ENCODE results near the gene EMX1.

DNA sequence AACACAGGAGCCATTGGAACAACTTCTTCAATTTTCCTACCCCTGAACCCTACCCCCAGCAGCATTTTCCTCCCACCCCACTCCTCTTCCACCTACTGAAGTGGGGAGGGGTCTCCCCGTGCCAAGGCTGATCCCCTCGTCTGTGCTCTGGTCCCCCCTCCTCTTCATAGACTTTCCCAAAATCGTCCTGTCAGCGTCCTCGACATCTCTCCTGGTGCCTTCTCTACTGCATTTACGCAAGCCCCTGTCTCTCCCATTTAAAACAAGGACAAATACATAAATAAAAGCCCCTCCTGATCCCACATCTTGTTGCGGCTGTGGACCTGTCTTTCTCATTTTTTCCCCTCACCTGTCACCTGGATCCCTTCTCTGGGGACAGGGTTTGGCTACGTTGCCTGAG, 42.2 kb downstream of the EMX1 start:
- TF ChIP-seq, protein P1, sequence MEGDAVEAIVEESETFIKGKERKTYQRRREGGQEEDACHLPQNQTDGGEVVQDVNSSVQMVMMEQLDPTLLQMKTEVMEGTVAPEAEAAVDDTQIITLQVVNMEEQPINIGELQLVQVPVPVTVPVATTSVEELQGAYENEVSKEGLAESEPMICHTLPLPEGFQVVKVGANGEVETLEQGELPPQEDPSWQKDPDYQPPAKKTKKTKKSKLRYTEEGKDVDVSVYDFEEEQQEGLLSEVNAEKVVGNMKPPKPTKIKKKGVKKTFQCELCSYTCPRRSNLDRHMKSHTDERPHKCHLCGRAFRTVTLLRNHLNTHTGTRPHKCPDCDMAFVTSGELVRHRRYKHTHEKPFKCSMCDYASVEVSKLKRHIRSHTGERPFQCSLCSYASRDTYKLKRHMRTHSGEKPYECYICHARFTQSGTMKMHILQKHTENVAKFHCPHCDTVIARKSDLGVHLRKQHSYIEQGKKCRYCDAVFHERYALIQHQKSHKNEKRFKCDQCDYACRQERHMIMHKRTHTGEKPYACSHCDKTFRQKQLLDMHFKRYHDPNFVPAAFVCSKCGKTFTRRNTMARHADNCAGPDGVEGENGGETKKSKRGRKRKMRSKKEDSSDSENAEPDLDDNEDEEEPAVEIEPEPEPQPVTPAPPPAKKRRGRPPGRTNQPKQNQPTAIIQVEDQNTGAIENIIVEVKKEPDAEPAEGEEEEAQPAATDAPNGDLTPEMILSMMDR (IDR thresholded peaks at IDR 0.05), result no peak
- TF ChIP-seq POLR2A (IDR thresholded peaks at IDR 0.05), result no peak

Measured in breast epithelium (tissue), 3 donors.